COLO668 (cell line): Measurements from ENCODE around the gene CCDC57.

Experiments
- DNase-seq: peaks from one replicate; lab custom pipeline; 2025; ENCODE audit not compliant: unreplicated experiment; lab: John Stamatoyannopoulos, UW

Gene CCDC57

GRCh38 chr17:82097919-82098168 is 114.8 kb downstream of the CCDC57 start:
- DNase-seq = no peak

GRCh38 chr17:82097184-82097918 is 115.3 kb downstream of the CCDC57 start:
- peak; percentile 47 for DNase-seq

- DNase-seq = no peak
Measured at GRCh38 chr17:82096709-82097183, 115.9 kb downstream of the CCDC57 start.

- DNase-seq = no peak
Measured at GRCh38 chr17:82095777-82096708, 116.6 kb downstream of the CCDC57 start.

GRCh38 chr17:82094931-82095776 is 117.5 kb downstream of the CCDC57 start:
- no peak for DNase-seq

GRCh38 chr17:82092995-82093751 is 119.5 kb downstream of the CCDC57 start:
- DNase-seq = no peak

- no peak for DNase-seq
Measured at GRCh38 chr17:82092628-82092994, 120.0 kb downstream of the CCDC57 start.

- DNase-seq = no peak
Measured at GRCh38 chr17:82092094-82092586, 120.5 kb downstream of the CCDC57 start.

GRCh38 chr17:82091264-82092066 is 121.2 kb downstream of the CCDC57 start:
- no peak for DNase-seq

- DNase-seq = no peak
Measured at GRCh38 chr17:82090549-82091263, 121.9 kb downstream of the CCDC57 start.

- DNase-seq = no peak
Measured at GRCh38 chr17:82089723-82090548, 122.7 kb downstream of the CCDC57 start.

GRCh38 chr17:82088838-82089722 is 123.6 kb downstream of the CCDC57 start:
- no peak for DNase-seq

GRCh38 chr17:82087961-82088837 is 124.4 kb downstream of the CCDC57 start:
- DNase-seq = no peak

- no peak for DNase-seq
Measured at GRCh38 chr17:82086941-82087906, 125.4 kb downstream of the CCDC57 start.
